ENCODE results near the gene BTBD9.
"Not testable (repeated sequence)": the region's sequence is repeated elsewhere in the genome, so short reads cannot be mapped to it uniquely, and the experiment has no call there.

The BTBD9 gene

GRCh38 chr6:38477680-38478260 is 162.0 kb downstream of the BTBD9 start:
- no peak for DNase-seq

- no peak for DNase-seq
Measured at GRCh38 chr6:38476888-38477287, 162.8 kb downstream of the BTBD9 start.

GRCh38 chr6:38476141-38476540 is 163.6 kb downstream of the BTBD9 start:
- no peak for DNase-seq

- DNase-seq = no peak
Measured at GRCh38 chr6:38470548-38470947, 169.2 kb downstream of the BTBD9 start.

- no peak for DNase-seq
Measured at GRCh38 chr6:38467566-38467965, 172.2 kb downstream of the BTBD9 start.

- no peak for DNase-seq
Measured at GRCh38 chr6:38460186-38460585, 179.5 kb downstream of the BTBD9 start.

GRCh38 chr6:38459291-38459690 is 180.4 kb downstream of the BTBD9 start:
- no peak for DNase-seq

GRCh38 chr6:38453861-38454260 is 185.9 kb downstream of the BTBD9 start:
- DNase-seq = no peak

GRCh38 chr6:38452816-38453660 is 186.7 kb downstream of the BTBD9 start:
- DNase-seq = no peak

- DNase-seq = no peak
Measured at GRCh38 chr6:38450717-38451116, 189.0 kb downstream of the BTBD9 start.

GRCh38 chr6:38445925-38446324 is 193.8 kb downstream of the BTBD9 start:
- no peak for DNase-seq

- no peak for DNase-seq
Measured at GRCh38 chr6:38445336-38445735, 194.4 kb downstream of the BTBD9 start.

GRCh38 chr6:38443352-38444144 is 196.2 kb downstream of the BTBD9 start:
- peak; percentile 56 for DNase-seq

GRCh38 chr6:38438097-38438496 is 201.6 kb downstream of the BTBD9 start:
- DNase-seq = no peak

- DNase-seq = no peak
Measured at GRCh38 chr6:38436726-38437465, 202.8 kb downstream of the BTBD9 start.

GRCh38 chr6:38435330-38435729 is 204.4 kb downstream of the BTBD9 start:
- no peak for DNase-seq

- no peak for DNase-seq
Measured at GRCh38 chr6:38434051-38434450, 205.7 kb downstream of the BTBD9 start.

GRCh38 chr6:38432479-38432878 is 207.2 kb downstream of the BTBD9 start:
- DNase-seq = no peak

- DNase-seq = no peak
Measured at GRCh38 chr6:38432079-38432478, 207.7 kb downstream of the BTBD9 start.

GRCh38 chr6:38429546-38429945 is 210.2 kb downstream of the BTBD9 start:
- DNase-seq = no peak

GRCh38 chr6:38427492-38428210 is 212.1 kb downstream of the BTBD9 start:
- DNase-seq = no peak

GRCh38 chr6:38425788-38426488 is 213.8 kb downstream of the BTBD9 start:
- not testable (repeated sequence) for DNase-seq

All from KG1 (cell line).